Stimulated activated CD4-positive, alpha-beta T cell treated with anti-CD3 and anti-CD28 coated beads, Interleukin-4, amount 100 ng/mL, for 48 hours (primary cell): ENCODE results near the gene DPP10.
"Not testable (repeated sequence)": the region's sequence is repeated elsewhere in the genome, so short reads cannot be mapped to it uniquely, and the experiment has no call there.

Source experiments
- DNase-seq, 2 donors: peaks; one replicate each; pipeline ENCODE4 v3.0.0-alpha.2; 2020; ENCODE audit warnings: low read depth in 2 of 2

The DPP10 gene

GRCh38 chr2:115422004-115422634, 979.7 kb downstream of the DPP10 start:
- DNase-seq = no peak

- DNase-seq = no peak
Measured at GRCh38 chr2:115427436-115427835, 985.0 kb downstream of the DPP10 start.

DNA sequence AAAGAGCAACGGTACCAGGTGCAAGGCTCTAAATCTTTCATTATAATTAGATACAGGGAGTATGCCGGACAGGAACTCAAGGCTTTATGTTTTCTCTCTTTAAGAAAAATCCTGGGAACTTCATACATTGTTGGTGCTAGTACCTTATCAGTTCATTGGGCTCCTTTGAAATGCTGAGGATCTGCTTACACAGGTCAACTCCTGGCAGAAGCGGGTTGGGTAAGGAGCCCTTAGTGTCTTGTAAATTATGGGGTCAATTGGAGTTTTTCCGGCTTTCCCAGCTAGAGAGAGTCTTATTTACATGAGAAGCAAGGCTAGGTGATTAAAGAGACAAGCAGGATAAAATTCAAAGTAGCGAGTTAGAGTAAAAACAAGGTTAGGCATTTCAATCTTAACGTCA, 998.3 kb downstream of the DPP10 start:
- not testable (repeated sequence) for DNase-seq

- DNase-seq = no peak
Measured at GRCh38 chr2:115443539-115444185, 1001.2 kb downstream of the DPP10 start.

GRCh38 chr2:115460008-115460407, 1017.6 kb downstream of the DPP10 start:
- no peak for DNase-seq

DNA sequence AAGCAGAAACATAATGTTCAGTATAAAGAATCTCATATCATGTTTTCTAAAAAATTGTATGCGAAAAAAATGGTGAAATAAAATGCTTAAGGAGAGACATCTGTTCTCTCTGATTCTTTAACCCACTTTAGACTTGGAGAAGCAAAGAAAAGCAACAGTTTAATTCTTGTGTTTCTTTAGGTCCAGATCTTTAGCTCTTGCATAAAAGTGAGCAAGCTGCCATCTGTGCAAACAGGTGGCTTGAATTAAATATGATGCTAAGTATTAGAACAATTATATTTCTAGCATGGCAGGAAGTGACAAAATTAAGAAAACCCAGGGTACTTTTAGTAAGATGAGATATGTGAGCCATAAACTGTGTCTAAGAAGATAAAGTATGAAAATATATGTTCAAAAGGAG, 1038.3 kb downstream of the DPP10 start:
- no peak for DNase-seq

DNA sequence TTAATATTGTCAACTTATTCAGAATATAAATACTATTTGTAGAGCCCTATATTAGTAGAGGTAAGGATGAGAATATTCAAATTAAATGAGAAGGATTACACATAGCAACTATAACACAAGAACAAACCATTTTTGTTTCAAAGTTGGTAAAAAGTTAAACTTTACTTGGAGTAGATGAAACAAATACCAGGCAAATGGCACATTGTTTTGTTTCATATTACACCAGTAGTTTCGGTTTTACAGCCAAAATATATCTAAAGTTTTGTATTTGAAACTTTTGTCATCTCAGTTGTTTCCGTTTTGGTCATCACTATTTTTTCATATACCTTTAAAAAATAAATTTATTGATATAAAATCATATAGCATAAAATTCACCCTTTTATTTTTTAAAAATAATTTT, 1039.4 kb downstream of the DPP10 start:
- no peak for DNase-seq

GRCh38 chr2:115483666-115484065, 1041.2 kb downstream of the DPP10 start:
- DNase-seq = no peak

DNA sequence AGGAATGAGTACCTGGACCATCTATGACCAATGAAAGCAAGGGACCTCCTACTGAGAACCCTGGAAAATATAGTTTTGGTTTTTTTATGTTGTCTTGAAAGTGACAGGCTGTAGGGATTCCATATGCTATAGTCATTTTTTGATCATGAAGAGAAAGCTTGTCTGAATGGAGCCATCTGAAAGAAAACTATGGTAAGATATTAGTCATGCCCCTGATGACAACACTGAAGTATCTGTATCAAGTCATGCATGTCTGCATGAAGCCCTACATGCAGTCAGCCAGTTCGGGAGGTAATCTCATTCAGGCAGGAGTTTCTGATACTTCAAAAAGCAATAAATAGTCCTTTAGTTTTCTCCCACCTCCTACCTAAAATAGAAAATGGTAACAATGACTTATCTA, 1042.0 kb downstream of the DPP10 start:
- no peak for DNase-seq

GRCh38 chr2:115484983-115485382, 1042.5 kb downstream of the DPP10 start:
- DNase-seq = no peak

GRCh38 chr2:115491186-115491793, 1048.8 kb downstream of the DPP10 start:
- DNase-seq = no peak

DNA sequence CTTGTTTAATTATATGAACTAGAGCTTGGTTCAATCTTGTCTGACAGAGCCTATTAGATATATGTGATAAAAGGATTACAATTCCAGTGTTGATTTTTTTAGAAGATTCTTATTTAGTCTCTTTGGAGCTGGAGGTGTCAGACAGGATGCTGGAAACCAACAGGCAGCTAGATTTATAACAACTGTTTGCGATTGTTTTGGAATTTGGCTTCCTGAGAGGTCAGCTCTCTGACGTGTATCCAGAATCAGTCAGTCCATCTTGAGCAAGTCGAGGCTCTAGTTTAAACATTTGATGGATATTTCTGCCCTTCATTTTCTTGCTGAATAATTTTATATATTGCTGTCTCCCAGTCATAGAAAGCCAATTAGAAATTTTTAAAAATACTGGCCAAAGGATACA, 1062.9 kb downstream of the DPP10 start:
- DNase-seq = no peak

- DNase-seq = no peak
Measured at GRCh38 chr2:115520727-115521126, 1078.3 kb downstream of the DPP10 start.

DNA sequence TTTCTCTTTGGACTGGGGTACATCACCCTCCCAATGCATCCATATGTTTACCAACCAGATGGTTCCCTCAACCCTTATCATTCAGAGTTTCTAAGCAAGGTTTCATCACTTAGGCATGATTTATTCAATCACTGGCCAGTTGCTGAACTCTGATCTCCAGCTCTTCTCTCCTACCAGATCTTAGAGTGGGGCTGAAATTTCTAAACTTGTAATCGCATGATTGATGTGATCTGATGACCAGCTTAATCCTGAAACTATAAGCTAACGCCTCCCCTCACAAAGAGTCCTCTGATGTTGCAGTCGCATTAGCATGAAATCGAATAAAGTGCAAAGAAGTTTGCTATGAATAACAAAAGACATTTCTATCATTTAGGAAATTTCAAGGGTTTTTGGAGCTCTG, 1082.0 kb downstream of the DPP10 start:
- DNase-seq = no peak

GRCh38 chr2:115529627-115530026, 1087.2 kb downstream of the DPP10 start:
- DNase-seq = no peak

- DNase-seq = no peak
Measured at GRCh38 chr2:115533081-115533480, 1090.6 kb downstream of the DPP10 start.

DNA sequence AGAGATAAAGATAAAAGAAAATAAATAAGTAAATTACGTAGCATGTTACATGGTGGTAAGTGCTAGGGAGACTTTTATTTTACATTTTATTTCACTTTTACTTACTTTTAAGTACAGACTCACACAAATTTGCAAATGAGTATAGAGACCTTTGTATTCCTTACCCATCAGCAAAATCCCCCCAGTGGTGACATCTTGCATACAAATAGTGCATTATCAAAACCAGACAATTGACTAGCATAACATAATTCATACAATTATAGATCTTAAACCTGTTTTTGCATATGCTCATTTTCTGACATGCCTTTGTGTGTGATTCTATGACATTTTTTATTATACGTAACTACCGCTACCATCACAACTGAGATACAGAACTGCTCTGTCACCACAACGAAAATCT, 1099.4 kb downstream of the DPP10 start:
- no peak for DNase-seq

GRCh38 chr2:115542331-115542730, 1099.9 kb downstream of the DPP10 start:
- DNase-seq = no peak

GRCh38 chr2:115543024-115543423, 1100.6 kb downstream of the DPP10 start:
- DNase-seq = no peak

GRCh38 chr2:115543461-115543860, 1101.0 kb downstream of the DPP10 start:
- DNase-seq = no peak

DNA sequence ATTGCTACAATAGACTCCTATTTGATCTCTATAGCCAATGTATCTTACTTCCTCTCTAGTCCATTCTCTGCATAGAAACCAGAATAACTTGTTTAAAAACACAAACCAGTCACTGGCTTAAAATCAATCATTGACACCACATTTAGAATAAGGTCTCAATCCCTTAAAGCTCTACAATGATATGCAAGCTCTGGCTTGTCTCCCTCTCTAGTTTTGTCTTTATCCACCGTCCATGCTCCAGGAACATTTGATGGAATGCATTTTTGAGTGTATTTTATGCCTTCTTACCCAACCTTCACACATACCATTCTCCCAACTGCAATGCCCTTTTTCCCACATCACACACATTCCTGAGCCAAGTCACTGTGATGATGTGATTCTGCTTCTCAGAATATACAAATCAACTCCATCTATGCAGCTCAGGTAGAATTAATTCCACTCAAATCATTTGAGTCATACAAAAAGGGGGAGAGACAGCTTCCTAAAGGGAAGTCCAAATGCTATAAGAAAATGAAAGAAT, 1107.2 kb downstream of the DPP10 start:
- no peak for DNase-seq

DNA sequence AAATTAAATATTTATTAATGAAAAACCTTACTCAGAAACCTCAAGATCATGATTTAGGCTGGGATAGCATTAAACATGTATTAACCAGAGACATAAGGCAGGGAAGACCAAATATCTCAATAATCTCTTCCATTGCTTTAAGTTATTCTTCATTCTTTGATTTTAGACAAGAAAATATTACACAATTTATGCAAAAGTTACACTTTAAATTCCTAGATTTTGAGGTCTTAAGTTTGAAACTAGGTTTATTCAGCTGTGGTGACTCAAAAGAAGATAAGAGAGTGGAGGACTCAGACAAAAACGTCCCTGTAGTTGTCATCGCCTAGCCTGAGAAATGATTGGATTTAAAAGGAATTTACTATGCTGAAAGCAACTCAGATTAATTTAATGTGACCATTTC, 1110.3 kb downstream of the DPP10 start:
- no peak for DNase-seq

DNA sequence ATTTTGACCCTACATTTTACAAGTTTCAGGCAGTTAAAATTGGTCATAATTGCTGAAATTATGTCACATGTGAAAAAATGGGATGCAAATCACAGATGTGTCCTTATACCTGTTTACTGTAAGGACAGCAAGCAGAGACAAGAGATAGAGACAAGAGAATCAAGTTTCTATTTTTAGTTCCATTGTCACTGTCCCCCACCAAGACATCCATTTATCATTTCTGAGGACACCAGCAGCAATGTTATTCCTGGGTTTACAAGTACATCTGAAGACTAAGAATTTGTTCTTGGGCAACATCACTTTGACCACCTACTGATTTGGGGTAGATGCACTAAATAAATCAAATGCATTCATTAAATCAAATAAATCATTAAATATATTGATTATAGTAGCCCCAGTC, 1111.7 kb downstream of the DPP10 start:
- DNase-seq = no peak
